RPMI7951 (cell line): ENCODE measurements around the gene PRC1. TPM values are rescaled to one million over a fixed set of nuclear protein-coding genes. Genes with fewer than 3 reads are reported as not detected.

Source experiments
- DNase-seq: peaks from one replicate; pipeline ENCODE4 v3.0.0-alpha.2; 2012; ENCODE audit warnings: low read depth
- total RNA-seq: library from RNA; depleted of rRNA; stranded (reverse); fragments of >200 nt; shearing (Covaris generic); gene quantifications from 2 replicates; pipeline ENCODE4 v1.2.3, GENCODE V29; 2014

The PRC1 gene
- total RNA-seq, 1 experiment from 2014 or later: 538 TPM

DNA sequence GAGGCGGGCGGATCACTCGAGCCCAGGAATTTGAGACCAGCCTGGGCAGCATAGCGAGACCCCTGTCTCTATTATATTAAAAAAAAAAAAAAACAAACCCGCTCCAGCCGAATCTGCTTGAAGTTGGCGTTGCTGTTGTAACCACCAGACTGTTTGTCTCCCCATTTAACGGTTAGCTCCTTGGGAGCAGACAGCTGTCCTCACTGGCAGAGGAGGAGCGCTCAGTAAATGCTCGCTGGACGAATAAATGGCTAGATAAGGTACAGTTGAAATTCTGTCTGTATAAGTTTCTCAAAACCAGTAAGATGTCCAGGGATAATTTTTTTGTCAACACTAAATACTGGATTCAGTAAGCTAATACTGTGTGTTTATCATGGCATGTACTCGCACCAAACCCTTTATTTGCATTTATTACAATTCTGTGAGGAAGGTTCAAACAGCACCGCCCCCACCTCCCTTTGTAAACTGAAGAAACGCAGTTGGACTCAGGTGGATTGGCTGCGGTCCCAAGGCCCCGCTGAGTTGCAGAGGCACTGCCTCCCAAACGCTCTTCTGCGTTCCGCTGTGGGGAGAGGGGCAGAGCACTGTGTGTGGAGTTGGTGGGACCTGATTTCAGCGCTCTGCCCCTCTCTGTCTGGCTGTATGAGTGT, 38.6 kb downstream of the PRC1 start:
- peak; percentile 22 for DNase-seq

DNA sequence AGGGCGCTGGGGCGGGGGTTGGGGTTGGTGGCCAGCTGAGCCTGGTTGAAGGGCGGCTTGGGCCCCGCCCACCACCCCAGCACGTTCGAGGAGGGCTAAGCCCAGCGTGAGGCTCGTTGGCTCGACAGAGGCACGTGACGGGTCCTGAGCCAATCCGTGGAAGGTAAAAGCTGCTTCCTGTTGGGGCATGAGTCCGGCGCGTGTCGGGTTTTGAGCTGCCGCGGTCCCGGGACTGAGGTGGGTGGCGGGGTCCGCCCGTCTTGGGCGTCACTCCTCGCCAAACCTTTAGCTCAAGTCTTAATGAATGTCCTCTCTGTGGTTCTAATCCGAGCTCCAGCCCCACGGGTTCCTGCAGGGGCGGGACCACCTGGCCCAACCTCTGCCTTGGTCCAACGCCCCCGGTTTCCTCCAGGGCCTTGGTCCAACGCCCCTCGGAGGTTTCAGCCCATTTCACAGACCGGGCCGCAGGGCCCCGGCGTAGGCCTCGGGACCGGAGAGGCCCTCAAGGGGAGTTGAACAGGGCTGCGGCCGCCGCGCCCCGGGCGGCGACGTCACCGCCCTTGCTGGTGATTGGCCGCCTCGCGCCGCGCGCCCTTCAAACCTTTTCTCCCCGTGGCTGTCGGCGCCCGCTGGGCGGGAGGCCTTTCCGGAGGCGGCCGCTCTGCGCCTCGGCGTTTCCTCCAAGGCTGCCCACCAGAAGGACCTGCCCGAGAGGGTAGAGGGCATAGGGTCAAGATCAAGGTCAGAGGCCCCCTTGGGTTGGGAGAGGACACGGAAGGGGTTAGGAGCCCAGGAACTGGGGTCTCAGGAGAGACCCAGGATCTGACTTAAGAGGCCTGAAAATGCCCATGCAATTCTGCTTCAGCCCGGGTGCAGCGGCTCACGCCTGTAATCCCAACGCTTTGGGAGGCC, 39.4 kb downstream of the PRC1 start, which contains the start of gene RCCD1:
Gene RCCD1, plus strand, starts transcription at position 173 of the 912 bp plus-strand sequence. CDS start 1,851 bp downstream, outside the sequence.
- peak; percentile 97 for DNase-seq

GRCh38 chr15:90953947-90954711, 40.2 kb downstream of the PRC1 start:
- no peak for DNase-seq

- DNase-seq: no peak
Measured at GRCh38 chr15:90952901-90953677, 41.2 kb downstream of the PRC1 start.

DNA sequence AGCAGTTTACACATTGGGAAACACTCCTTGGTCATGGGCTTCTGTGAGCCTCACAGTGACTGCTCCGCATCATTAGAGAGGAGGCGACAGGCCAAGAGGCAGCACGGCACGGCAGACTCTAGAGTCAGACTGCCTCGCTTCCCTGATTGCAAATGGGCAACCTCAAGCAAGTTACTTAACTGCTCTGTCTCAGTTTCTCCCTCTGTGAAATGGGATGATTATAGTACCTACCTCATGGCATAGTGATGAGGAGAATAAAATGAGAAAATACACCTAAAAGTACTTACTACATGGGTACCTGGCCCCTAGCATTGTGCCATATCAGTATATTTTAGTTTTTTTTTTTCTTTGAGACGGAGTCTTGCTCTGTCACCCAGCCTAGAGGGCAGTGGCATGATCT, 43.7 kb downstream of the PRC1 start:
- DNase-seq: no peak

GRCh38 chr15:90949979-90950675, 44.2 kb downstream of the PRC1 start:
- no peak for DNase-seq

GRCh38 chr15:90948506-90948905, 45.8 kb downstream of the PRC1 start:
- no peak for DNase-seq

DNA sequence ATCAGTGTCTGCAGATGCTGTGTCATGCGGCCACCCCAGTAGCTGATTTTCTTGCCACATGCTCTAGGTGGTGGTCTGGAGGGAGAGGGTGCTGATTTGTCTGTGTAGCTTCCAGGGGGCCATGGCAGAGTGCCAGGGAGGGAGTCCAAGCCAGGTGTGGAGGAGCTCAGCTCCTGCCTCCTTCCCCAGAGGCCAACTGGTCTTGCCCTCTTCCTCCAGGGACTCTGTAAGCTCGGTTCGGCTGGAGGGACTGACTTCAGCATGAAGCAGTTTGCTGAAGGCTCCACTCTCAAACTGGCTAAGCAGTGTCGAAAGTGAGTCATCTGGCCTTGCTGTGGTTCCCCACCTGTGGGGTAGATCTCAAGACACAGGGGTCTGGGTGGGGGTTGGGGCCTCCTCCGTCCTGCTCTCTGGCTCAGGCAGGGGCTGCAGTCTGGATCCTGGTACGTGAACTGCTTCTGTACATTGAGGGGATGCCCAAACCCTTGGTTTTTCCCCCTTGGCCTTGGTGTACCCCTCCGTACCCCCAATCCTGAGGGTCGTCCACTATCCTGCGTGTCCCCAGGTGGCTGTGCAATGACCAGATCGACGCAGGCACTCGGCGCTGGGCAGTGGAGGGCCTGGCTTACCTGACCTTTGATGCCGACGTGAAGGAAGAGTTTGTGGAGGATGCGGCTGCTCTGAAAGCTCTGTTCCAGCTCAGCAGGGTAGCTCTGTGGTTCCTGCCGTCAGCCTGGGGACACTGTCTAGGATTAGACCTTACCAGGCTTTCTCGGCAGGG, 46.6 kb downstream of the PRC1 start:
- no peak for DNase-seq

- no peak for DNase-seq
Measured at GRCh38 chr15:90946941-90947576, 47.3 kb downstream of the PRC1 start.

DNA sequence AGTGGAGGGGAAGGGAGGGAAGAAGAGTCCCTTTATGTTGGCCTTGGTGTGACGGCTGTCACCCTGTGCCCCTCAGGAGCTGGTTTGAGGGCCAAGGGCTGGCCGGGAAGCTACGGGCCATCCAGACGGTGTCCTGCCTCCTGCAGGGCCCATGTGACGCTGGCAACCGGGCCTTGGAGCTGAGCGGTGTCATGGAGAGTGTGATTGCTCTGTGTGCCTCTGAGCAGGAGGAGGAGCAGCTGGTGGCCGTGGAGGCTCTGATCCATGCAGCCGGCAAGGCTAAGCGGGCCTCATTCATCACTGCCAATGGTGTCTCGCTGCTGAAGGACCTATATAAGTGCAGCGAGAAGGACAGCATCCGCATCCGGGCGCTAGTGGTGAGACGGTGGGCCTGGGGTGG, 47.8 kb downstream of the PRC1 start:
- no peak for DNase-seq

- no peak for DNase-seq
Measured at GRCh38 chr15:90945091-90945490, 49.2 kb downstream of the PRC1 start.

- DNase-seq: no peak
Measured at GRCh38 chr15:90942354-90943120, 51.8 kb downstream of the PRC1 start.

DNA sequence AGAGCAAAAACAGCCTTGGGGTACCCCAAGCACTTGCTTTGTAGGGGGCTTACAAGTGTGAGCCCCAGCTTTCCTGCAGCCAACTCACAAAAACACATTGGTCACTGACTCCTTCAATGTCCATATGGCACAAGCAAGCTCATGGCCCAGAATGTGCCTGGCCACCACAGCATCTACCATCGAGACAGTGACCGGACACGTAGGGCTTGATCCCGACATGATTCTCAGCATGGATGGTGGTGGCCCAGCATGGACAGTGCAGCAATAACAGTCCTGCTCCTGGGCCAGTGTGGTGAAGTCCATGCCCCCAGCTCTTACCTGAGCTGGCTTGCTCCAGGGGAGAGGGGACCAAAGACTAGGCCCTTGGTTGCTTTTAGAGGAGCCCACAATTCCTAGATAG, 53.3 kb downstream of the PRC1 start:
- no peak for DNase-seq

DNA sequence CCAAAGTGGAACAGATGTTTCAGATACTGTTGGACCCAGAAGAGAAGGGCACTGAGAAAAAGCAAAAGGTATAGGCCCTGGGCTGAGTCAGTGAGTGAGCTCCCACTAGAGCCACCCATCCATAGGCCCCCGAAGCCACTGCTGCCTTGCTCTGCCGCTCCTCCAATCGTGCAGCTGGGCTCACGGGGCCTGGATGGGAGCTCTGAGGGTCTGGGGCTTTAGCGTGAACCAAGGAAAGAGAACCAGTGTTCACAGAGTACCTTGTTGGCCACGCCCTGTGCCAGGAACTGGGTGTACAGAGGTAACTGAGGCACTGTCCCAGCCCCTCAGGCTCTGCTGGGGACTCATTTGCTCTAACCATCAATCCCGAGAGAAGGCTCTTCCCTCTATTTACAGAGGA, 54.6 kb downstream of the PRC1 start:
- DNase-seq: no peak

DNA sequence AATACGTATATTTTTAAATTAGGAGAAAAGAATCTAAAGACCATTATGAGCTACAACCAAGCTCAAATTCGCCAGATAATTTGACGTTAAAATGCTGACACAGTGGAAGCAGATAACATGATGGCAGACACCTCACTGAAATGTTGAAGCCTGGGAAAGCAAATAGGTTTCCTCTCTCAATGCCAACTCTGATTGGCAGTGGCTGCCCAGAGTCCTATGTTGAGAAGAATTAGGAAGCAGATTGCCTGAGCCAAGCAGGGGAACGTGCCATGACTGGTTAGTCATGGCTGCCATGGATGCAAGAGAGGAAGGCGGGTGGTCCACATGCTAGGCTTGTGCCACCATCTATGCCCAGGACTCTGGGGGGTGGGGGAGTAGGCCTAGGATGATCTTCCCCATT, 56.1 kb downstream of the PRC1 start:
- DNase-seq: no peak

DNA sequence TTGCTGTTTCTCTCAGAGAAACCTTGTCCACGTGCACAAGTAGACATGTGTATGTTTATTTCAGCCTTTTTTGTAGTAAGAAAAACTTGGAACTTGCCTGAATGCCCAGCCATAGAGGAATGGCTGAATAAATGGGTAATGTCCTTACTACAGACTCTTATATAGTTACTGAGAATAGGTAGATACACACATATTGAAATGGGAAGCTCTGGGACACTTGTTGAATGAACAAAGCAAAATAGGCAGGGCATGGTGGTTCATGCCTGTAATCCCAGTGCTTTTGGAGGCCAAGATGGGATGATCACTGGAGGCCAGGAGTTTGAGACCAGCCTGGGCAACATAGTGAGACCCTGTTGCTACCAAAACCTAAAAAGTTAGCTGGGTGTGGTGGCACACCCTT, 57.5 kb downstream of the PRC1 start:
- DNase-seq: no peak

DNA sequence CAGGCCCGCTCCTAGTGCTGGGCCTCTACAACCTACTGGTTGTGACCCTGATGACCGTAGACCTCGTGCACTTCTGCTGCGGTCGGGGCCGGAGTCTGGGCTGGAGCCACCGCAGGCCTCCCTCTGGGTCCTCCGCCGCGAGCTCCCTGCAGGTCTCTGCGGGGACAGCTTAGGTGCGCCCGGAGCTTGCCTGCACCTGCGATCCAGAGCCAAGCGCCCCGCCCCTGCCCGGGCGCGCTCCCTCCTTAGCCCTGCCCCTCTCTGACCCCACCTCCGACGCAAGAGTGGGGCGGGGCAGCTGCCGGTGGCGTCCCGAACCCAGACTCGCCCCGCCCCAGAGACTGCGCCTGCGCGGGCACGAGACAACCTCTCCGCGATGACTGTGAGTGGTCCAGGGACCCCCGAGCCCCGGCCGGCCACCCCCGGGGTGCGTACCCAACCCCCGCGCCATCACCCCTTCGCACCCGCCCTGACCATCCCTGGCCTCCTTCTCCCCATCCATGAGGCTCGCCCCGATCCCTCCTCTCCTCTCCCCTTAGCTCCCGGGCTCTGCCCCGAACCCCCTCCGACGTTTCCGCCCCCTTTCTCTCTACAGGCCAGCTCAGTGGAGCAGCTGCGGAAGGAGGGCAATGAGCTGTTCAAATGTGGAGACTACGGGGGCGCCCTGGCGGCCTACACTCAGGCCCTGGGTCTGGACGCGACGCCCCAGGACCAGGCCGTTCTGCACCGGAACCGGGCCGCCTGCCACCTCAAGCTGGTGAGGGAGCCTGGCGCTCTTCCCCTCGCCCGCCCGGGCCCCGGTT, 59.2 kb downstream of the PRC1 start, which contains the start of gene UNC45A:
Gene UNC45A, plus strand, starts transcription at position 337 of the 803 bp plus-strand sequence. Its CDS starts 40 bp downstream, at position 377.
- DNase-seq: peak; percentile 80
